Astrocyte (in vitro differentiated cells and primary cell): ENCODE measurements around the gene VWA8.

Experiments used
- CTCF ChIP-seq: IDR thresholded peaks from 2 replicates; pipeline ENCODE4 v1.5.1; 2011; ENCODE audit warnings: low read depth, mild to moderate bottlenecking, inconsistent platforms, low read length, moderate library complexity; ENCODE audit not compliant: insufficient read depth
- EZH2 ChIP-seq: IDR thresholded peaks from 2 replicates; pipeline ENCODE4 v1.6.1; 2012; ENCODE audit warnings: mild to moderate bottlenecking, low read length, inconsistent platforms; ENCODE audit not compliant: insufficient read depth

GRCh38 chr13:41648314-41648935 is 312.5 kb downstream of the VWA8 start:
- no peak for TF ChIP-seq CTCF
- TF ChIP-seq EZH2 = no peak
